Stimulated activated CD4-positive, alpha-beta T cell treated with anti-CD3 and anti-CD28 coated beads, TNF-alpha, amount 100 ng/mL, for 24 hours (primary cell): ENCODE data around the gene CEP192.
"Not testable (repeated sequence)": the region's sequence is repeated elsewhere in the genome, so short reads cannot be mapped to it uniquely, and the experiment has no call there.

Source experiments
- DNase-seq, 3 experiments: peaks; one replicate each; pipeline ENCODE4 v3.0.0-alpha.2; 2020; ENCODE audit warnings: low read depth in 3 of 3

CEP192 gene

GRCh38 chr18:12990123-12990475, 1.1 kb upstream of the CEP192 start:
- peak in 1 of 3 experiments; percentile 47 for DNase-seq

GRCh38 chr18:12990641-12990966, 558 bp upstream of the CEP192 start:
- peak in 1 of 3 experiments; percentile 7 for DNase-seq

DNA sequence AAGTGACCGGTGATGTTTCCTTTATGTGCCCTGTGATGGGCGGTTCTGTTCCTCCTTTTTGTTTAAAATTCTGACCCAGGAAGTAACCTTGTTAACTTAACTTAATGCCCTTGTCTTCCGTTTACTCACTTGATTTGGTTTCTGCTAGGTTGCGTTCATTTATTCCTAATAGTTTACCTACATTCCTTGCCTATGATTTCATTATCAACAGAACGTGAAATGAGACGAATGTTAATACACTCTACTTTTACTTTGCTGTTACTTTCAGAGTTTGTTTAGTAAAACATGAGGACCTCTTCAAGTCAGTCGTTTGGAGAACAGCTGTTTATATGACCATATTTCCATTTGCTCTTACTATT, 638 bp downstream of the CEP192 start:
- no peak for DNase-seq

GRCh38 chr18:12993439-12993838, 2.3 kb downstream of the CEP192 start:
- DNase-seq: no peak

- DNase-seq: no peak
Measured at GRCh38 chr18:12995424-12995823, 4.3 kb downstream of the CEP192 start.

GRCh38 chr18:12995952-12996477, 4.9 kb downstream of the CEP192 start:
- no peak for DNase-seq

DNA sequence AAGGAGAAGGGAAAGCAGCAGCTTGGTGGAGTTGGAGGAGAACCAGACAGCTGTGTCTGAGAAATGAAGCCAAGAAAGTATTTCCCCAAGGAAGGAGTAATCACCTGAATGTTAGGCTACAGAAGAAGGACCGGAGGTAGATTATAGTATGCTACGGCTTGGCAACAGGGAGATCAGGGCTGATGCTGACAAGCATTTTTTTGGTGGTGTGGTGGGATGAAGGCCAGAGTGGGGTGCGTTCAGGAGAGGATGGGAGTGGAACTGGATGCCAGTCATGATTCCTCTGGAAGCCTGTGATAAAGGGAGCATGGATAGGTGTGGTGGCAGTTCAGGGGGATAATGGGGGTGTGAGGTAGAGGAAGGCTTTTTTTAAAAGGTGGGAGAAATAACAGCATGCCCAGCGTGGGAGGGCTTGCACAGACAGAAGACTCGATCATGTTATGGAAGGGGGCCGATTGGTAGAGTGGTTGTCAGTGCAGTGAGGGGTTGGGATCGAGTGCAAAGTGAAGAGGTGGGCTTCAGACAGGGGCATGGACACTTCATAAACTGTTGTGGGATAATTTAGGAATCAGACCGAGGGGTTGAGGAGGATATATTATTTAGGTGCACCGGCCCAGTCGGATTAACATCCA, 5.6 kb downstream of the CEP192 start:
- DNase-seq: no peak

- DNase-seq: not testable (repeated sequence)
Measured at GRCh38 chr18:12997330-12997729, 6.2 kb downstream of the CEP192 start.

DNA sequence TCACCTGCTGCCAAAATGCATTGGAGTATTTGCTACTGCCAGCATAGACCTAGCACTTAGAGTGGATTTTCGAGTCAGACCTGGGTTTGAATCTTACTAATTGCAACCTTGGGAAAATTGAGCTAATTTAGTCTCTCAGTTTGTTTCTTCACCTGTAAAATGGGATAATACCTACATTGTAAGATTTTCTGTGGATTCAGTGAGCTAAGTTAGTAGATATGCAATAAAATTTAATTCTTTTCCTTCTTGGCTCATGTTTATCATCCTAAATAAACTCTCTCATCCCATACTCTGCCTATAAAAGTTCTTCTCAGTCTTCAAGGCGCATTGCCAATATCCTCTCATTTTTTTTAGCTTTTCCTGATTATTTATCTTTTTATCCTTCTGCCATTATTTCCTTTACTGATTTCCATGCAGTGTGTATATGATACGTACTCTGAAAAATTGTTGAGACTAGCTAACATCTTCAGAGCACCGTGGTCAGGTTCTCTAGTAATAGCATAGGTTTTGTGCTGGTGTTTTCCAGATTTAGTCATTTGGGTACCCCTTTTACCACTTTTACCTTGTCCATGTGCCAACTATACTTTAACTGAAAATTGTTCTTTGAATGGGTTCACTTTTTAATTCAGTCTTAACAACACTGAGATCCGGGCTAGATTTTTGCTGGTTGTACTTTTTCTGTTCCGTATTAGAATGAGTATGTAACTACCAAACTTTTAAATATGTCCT, 7.3 kb downstream of the CEP192 start:
- no peak for DNase-seq

DNA sequence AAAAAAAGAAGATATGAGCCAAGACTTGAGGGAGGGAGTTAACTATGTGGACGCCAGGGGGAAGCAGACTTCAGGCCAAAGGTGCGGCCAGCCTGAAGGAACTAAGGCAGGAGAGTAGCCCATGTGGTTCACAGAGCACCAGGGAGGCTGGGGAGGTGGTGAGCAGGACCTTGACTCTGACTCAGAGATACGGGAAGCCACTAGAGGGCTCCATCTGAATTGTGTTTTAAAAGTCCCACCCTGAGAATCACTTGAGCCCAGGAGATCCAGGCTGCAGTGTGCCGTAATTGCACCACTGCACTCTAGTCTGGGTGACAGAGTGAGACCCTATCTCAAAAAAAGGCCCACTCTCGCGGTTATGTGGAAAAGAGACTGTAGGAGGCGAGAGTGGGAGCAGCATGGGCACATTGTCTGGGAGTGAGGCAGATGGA, 12.3 kb downstream of the CEP192 start:
- DNase-seq: no peak

- no peak for DNase-seq
Measured at GRCh38 chr18:13004396-13004795, 13.2 kb downstream of the CEP192 start.

GRCh38 chr18:13005289-13005688, 14.1 kb downstream of the CEP192 start:
- DNase-seq: no peak

- no peak for DNase-seq
Measured at GRCh38 chr18:13006531-13007247, 15.5 kb downstream of the CEP192 start.

DNA sequence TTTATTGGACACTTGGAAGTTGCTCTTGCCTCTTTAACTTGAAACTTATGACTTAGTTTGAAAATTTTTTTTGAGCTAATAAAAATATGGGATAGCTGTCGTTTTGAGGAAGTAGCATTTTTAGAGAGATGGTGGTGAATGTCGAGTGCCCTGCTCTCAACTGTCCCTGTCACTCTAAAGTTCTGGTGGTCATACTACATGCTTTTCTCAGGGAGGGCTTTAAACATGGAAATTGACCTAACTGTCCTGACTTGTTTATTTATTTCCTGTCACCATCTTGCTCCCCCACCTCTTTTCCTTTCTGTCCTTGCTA, 16.0 kb downstream of the CEP192 start:
- no peak for DNase-seq

DNA sequence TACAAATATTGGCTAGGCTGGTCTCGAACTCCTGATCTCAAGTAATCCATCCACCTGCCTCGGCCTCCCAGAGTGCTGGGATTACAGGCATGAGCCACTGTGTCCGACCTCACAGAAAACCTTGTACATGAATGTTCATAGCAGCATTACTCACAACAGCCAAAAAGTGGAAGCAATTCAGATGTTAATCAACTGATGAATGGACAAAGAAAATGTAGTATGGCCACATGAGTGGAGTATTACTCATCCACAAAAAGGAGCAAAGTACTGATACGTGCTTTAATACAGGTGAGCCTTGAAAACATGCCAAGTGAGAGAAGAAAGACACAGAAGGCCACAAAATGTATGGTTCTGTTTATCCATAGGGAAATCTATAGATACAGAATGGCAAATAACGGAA, 20.6 kb downstream of the CEP192 start:
- DNase-seq: no peak

- DNase-seq: no peak
Measured at GRCh38 chr18:13014232-13014631, 23.1 kb downstream of the CEP192 start.

GRCh38 chr18:13014818-13015217, 23.7 kb downstream of the CEP192 start:
- DNase-seq: no peak

GRCh38 chr18:13017247-13017875, 26.2 kb downstream of the CEP192 start:
- no peak for DNase-seq

GRCh38 chr18:13018374-13018773, 27.2 kb downstream of the CEP192 start:
- no peak for DNase-seq

DNA sequence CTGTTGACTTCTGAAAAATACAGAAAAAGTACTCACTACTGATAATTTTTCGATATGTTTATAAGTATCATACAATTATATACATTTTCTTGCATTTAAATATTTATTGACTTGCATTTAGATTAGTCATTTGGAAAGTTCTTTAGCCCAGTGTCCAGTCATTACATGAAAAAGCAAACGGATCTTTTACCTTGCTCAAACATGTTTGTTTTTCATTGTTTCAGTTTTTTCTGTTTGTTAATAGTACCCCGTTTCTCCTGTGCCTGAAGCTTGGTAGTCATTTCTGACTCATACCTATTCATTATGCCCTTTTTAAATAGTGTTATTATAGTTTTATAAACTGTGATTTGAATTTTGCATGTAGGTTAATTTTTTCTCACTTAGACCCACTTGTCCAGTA, 28.1 kb downstream of the CEP192 start:
- DNase-seq: no peak

DNA sequence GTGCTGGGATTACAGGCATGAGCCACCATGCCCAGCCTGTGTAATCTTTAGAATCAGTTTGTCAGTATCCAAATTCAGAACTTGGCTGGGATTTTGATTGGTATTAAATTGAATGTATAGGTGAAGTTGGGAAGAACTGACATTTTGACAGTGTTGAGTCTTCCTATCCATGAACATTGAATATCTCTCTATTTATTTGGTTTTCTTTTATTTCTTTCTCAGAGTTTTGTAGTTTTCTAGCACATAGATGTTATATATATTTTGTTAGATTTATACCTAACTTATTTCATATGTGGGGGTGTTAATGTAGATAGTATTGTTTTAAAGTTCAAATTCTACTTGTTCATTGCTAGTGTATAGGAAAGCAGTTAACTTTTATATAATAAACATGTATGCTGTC, 31.5 kb downstream of the CEP192 start:
- DNase-seq: no peak

DNA sequence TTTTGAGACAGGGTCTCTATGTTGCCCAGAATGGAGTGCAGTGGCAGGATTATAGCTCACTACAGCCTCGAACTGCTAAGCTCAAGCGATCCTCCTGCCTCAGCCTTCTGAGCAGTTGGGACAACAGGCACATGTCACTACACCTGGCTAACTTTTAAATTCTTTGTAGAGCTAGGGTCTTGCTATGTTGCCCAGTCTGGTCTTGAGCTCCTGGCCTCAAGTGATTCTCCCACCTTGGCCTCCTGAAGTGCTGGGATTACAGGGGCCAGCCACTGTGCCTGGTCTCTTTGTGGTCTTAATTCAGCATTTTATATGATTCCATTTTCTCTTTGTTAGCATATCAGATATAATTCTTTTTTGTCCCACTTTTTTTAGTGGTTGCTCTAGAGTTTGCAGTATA, 34.1 kb downstream of the CEP192 start:
- no peak for DNase-seq
